OCI-LY3 (cell line): ENCODE data around the gene SBK1.

Source experiments
- CTCF ChIP-seq: fragments of 200-600, 300-600 bp; sonication (generic); IDR thresholded peaks from 2 replicates; pipeline ENCODE4 v1.5.1; 2014; ENCODE audit warnings: antibody characterized with exemption, low read length, low read depth
- EZH2phosphoT487 ChIP-seq: fragments of 200-600 bp; shearing (Covaris generic); IDR thresholded peaks from 2 replicates; pipeline ENCODE4 v1.6.1; 2018; ENCODE audit warnings: antibody characterized with exemption, mixed run types, low read depth

GRCh38 chr16:28297308-28297707 lies 5.0 kb downstream of the SBK1 start:
- TF ChIP-seq CTCF (no peak), EZH2phosphoT487 (no peak)
